ENCODE measurements around the gene AEBP2. TPM values are rescaled to one million over a fixed set of nuclear protein-coding genes. Genes with fewer than 3 reads are reported as not detected.

The AEBP2 gene
- polyA plus RNA-seq, 1 donor (not counting 4 experiments of a cell fraction or from before 2014, with no cell fraction given) = 19.6 TPM

DNA sequence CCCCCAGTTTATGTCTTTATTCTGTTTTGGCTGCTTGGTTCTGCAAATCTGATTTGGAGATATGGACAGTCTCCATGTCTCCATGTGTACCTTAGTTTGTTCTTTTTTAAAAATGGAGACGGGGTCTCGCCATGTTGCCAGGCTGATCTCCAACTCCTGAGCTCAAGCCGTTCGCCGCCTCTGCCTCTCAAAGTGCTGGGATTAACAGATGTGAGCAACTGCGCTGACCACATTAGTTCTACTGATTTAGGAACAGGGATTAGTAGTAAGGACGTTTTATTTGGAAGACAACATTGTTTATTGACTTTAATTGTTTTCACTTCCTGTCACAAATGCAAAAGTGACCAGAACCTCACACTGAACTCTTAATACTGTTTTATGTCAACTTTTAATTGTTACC, 14.7 kb downstream of the AEBP2 start:
- peaks cover 98% of the 10 kb centered on the region for H3K79me2 ChIP-seq (ENCODE audit: control insufficient read depth, insufficient read depth, low read length)
- no peak overlapping the region for H3K4me2 ChIP-seq (ENCODE audit: control insufficient read depth, extremely low read depth, insufficient read depth, low read depth, low read length)
- DNase-seq (ENCODE audit: low read depth, low spot score) = no peak
- TF ChIP-seq, protein P1, sequence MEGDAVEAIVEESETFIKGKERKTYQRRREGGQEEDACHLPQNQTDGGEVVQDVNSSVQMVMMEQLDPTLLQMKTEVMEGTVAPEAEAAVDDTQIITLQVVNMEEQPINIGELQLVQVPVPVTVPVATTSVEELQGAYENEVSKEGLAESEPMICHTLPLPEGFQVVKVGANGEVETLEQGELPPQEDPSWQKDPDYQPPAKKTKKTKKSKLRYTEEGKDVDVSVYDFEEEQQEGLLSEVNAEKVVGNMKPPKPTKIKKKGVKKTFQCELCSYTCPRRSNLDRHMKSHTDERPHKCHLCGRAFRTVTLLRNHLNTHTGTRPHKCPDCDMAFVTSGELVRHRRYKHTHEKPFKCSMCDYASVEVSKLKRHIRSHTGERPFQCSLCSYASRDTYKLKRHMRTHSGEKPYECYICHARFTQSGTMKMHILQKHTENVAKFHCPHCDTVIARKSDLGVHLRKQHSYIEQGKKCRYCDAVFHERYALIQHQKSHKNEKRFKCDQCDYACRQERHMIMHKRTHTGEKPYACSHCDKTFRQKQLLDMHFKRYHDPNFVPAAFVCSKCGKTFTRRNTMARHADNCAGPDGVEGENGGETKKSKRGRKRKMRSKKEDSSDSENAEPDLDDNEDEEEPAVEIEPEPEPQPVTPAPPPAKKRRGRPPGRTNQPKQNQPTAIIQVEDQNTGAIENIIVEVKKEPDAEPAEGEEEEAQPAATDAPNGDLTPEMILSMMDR (optimal IDR thresholded peaks at IDR 0.05 in 1 of 3, IDR thresholded peaks at IDR 0.05 in 1 of 3, conservative IDR thresholded peaks at IDR 0.05 in 1 of 3; ENCODE audit: extremely low read depth in 1 of 3, insufficient read depth in 2 of 3, low read length in 3 of 3) = no peak
- TF ChIP-seq EZH2 (IDR thresholded peaks at IDR 0.05; ENCODE audit: low read length) = no peak
- no peaks in the 10 kb centered on the region for H3K36me3 ChIP-seq (ENCODE audit: control insufficient read depth in 2 of 2, extremely low read depth in 1 of 2, insufficient read depth in 2 of 2, low read length in 2 of 2)
- H3K4me3 ChIP-seq (ENCODE audit: control insufficient read depth in 2 of 3, extremely low read depth in 1 of 3, insufficient read depth in 2 of 3, low read depth in 1 of 3, low read length in 3 of 3) = no peak overlapping the region
- no peaks in the 10 kb centered on the region for H3K27me3 ChIP-seq (ENCODE audit: control insufficient read depth, extremely low read depth, insufficient read depth, low read length)
- H3K9ac ChIP-seq (ENCODE audit: control insufficient read depth, extremely low read depth, insufficient read depth, low read length) = no peak overlapping the region
- dilution Hi-C loops (cut with MboI; ENCODE audit: extremely low pct_ligation_motif_present, low sequenced_read_pairs) = no loop called here
- H3K4me1 ChIP-seq (ENCODE audit: control insufficient read depth, extremely low read depth, insufficient read depth, low read length) = no peaks in the 10 kb centered on the region
- no peak overlapping the region for H3K27ac ChIP-seq (ENCODE audit: control insufficient read depth, insufficient read depth, low read length)
- no peak overlapping the region for H2AFZ ChIP-seq (ENCODE audit: control insufficient read depth, low read length)
- H4K20me1 ChIP-seq (ENCODE audit: control insufficient read depth, extremely low read depth, insufficient read depth, low read length) = peaks cover 11% of the 10 kb centered on the region
- no peak for FAIRE-seq
- no peaks in the 10 kb centered on the region for H3K9me3 ChIP-seq (ENCODE audit: control insufficient read depth, low read depth, low read length)
- H3K9me1 ChIP-seq (ENCODE audit: control insufficient read depth, extremely low read depth, insufficient read depth, low read length) = no peaks in the 10 kb centered on the region

DNA sequence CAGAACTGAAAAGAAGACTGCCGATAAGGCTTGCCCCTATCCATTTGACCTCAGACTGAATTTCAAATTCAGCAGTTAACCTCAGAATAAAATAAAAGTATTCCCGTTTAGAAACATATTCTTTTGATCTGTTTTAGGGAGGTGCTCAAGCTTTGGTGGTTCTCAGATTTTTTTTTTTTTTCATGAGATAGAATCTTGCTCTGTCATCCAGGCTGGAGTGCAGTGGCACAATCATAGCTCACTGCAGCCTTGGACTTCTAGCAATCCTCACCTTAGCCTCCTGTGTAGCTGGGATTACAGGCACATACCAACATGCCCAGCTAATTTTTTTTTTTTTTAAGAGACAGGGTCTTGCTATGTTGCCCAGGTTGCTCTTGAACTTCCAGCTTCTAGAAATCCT, 15.5 kb downstream of the AEBP2 start:
- H3K4me1 ChIP-seq (ENCODE audit: control insufficient read depth, extremely low read depth, insufficient read depth, low read length) = no peaks in the 10 kb centered on the region
- no peaks in the 10 kb centered on the region for H3K27me3 ChIP-seq (ENCODE audit: control insufficient read depth, extremely low read depth, insufficient read depth, low read length)
- H3K27ac ChIP-seq (ENCODE audit: control insufficient read depth, insufficient read depth, low read length) = no peak overlapping the region
- dilution Hi-C loops (cut with MboI; ENCODE audit: extremely low pct_ligation_motif_present, low sequenced_read_pairs) = no loop called here
- DNase-seq (ENCODE audit: low read depth, low spot score) (no peak), FAIRE-seq (no peak)
- H3K79me2 ChIP-seq (ENCODE audit: control insufficient read depth, insufficient read depth, low read length) = peaks cover 97% of the 10 kb centered on the region
- H4K20me1 ChIP-seq (ENCODE audit: control insufficient read depth, extremely low read depth, insufficient read depth, low read length) = peaks cover 11% of the 10 kb centered on the region
- no peaks in the 10 kb centered on the region for H3K9me1 ChIP-seq (ENCODE audit: control insufficient read depth, extremely low read depth, insufficient read depth, low read length)
- H2AFZ ChIP-seq (ENCODE audit: control insufficient read depth, low read length) = no peak overlapping the region
- no peaks in the 10 kb centered on the region for H3K36me3 ChIP-seq (ENCODE audit: control insufficient read depth in 2 of 2, extremely low read depth in 1 of 2, insufficient read depth in 2 of 2, low read length in 2 of 2)
- no peak overlapping the region for H3K4me2 ChIP-seq (ENCODE audit: control insufficient read depth, extremely low read depth, insufficient read depth, low read depth, low read length)
- no peak overlapping the region for H3K9ac ChIP-seq (ENCODE audit: control insufficient read depth, extremely low read depth, insufficient read depth, low read length)
- no peak for TF ChIP-seq EZH2 (IDR thresholded peaks at IDR 0.05; ENCODE audit: low read length)
- TF ChIP-seq, protein P1 (optimal IDR thresholded peaks at IDR 0.05 in 1 of 3, IDR thresholded peaks at IDR 0.05 in 1 of 3, conservative IDR thresholded peaks at IDR 0.05 in 1 of 3; ENCODE audit: extremely low read depth in 1 of 3, insufficient read depth in 2 of 3, low read length in 3 of 3) = no peak
- no peak overlapping the region for H3K4me3 ChIP-seq (ENCODE audit: control insufficient read depth in 2 of 3, extremely low read depth in 1 of 3, insufficient read depth in 2 of 3, low read depth in 1 of 3, low read length in 3 of 3)
- H3K9me3 ChIP-seq (ENCODE audit: control insufficient read depth, low read depth, low read length) = no peaks in the 10 kb centered on the region
